SH-SY5Y (cell line): ENCODE data around the gene YEATS2.

Experiments used
- GATA2 ChIP-seq: IDR thresholded peaks from 2 replicates; pipeline ENCODE4 v1.6.1; 2011; ENCODE audit warnings: mild to moderate bottlenecking, low read depth, low read length
- GATA3 ChIP-seq: IDR thresholded peaks from 2 replicates; pipeline ENCODE4 v1.6.1; 2011; ENCODE audit warnings: low read depth, mild to moderate bottlenecking, low read length, moderate library complexity

The YEATS2 gene

GRCh38 chr3:183790700-183791099, 93.1 kb downstream of the YEATS2 start:
- TF ChIP-seq GATA2, result no peak
- no peak for TF ChIP-seq GATA3

GRCh38 chr3:183792976-183793375, 95.4 kb downstream of the YEATS2 start:
- TF ChIP-seq GATA2, result no peak
- no peak for TF ChIP-seq GATA3

- no peak for TF ChIP-seq GATA3
- TF ChIP-seq GATA2, result no peak
Observed at GRCh38 chr3:183794452-183794851, 96.9 kb downstream of the YEATS2 start.

- TF ChIP-seq GATA3 (no peak), GATA2 (no peak)
Observed at GRCh38 chr3:183796372-183796771, 98.8 kb downstream of the YEATS2 start.

- TF ChIP-seq GATA3 (no peak), GATA2 (no peak)
Observed at GRCh38 chr3:183797996-183798395, 100.4 kb downstream of the YEATS2 start.

- no peak for TF ChIP-seq GATA3
- no peak for TF ChIP-seq GATA2
Observed at GRCh38 chr3:183799461-183799860, 101.9 kb downstream of the YEATS2 start.

- TF ChIP-seq GATA2, result no peak
- no peak for TF ChIP-seq GATA3
Observed at GRCh38 chr3:183800243-183800863, 102.8 kb downstream of the YEATS2 start.

- TF ChIP-seq GATA3 (no peak), GATA2 (no peak)
Observed at GRCh38 chr3:183801601-183802000, 104.0 kb downstream of the YEATS2 start.

GRCh38 chr3:183802989-183803388, 105.4 kb downstream of the YEATS2 start:
- TF ChIP-seq GATA2 (no peak), GATA3 (no peak)

GRCh38 chr3:183807209-183807728, 109.7 kb downstream of the YEATS2 start:
- TF ChIP-seq GATA3 (no peak), GATA2 (no peak)

- no peak for TF ChIP-seq GATA3
- TF ChIP-seq GATA2, result no peak
Observed at GRCh38 chr3:183807881-183808280, 110.3 kb downstream of the YEATS2 start.

GRCh38 chr3:183808355-183808754, 110.8 kb downstream of the YEATS2 start:
- TF ChIP-seq GATA2, result no peak
- no peak for TF ChIP-seq GATA3

- TF ChIP-seq GATA2 (no peak), GATA3 (no peak)
Observed at GRCh38 chr3:183809270-183809669, 111.7 kb downstream of the YEATS2 start.

GRCh38 chr3:183810643-183811594, 113.3 kb downstream of the YEATS2 start:
- TF ChIP-seq GATA3 (no peak), GATA2 (no peak)

- TF ChIP-seq GATA2, result no peak
- no peak for TF ChIP-seq GATA3
Observed at GRCh38 chr3:183811638-183812037, 114.0 kb downstream of the YEATS2 start.

GRCh38 chr3:183812761-183813445, 115.3 kb downstream of the YEATS2 start:
- no peak for TF ChIP-seq GATA2
